Measurements from ENCODE around the gene ARHGEF4. TPM values are rescaled to one million over a fixed set of nuclear protein-coding genes. Genes with fewer than 3 reads are reported as not detected.

ARHGEF4 gene
- total and polyA plus RNA-seq, 2 experiments from 2014 or later = 26.0 to 82.2 TPM

DNA sequence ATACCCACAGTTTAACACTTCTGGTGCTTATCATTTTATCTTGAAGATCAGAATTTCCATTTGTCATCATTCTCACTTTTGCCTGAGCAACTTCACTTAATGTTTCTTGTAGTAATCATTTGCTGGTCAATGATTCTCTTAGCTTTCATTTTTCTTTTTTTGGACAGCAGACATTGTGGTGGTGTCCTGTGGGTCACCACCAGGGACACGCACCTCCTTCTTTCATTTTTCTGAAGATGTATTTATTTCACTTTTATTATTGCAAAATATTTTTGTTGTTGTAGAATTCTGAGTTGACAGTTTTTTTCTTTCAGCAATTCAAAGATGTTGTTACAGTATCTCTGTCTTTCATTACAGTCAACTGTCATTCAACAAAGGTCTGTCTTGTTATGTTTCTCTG, 172.3 kb downstream of the ARHGEF4 start:
- no peak overlapping the region for H3K4me3 ChIP-seq
- no peaks in the 10 kb centered on the region for H3K4me1 ChIP-seq (ENCODE audit: low read depth)
- TF ChIP-seq, protein P1, sequence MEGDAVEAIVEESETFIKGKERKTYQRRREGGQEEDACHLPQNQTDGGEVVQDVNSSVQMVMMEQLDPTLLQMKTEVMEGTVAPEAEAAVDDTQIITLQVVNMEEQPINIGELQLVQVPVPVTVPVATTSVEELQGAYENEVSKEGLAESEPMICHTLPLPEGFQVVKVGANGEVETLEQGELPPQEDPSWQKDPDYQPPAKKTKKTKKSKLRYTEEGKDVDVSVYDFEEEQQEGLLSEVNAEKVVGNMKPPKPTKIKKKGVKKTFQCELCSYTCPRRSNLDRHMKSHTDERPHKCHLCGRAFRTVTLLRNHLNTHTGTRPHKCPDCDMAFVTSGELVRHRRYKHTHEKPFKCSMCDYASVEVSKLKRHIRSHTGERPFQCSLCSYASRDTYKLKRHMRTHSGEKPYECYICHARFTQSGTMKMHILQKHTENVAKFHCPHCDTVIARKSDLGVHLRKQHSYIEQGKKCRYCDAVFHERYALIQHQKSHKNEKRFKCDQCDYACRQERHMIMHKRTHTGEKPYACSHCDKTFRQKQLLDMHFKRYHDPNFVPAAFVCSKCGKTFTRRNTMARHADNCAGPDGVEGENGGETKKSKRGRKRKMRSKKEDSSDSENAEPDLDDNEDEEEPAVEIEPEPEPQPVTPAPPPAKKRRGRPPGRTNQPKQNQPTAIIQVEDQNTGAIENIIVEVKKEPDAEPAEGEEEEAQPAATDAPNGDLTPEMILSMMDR (IDR thresholded peaks at IDR 0.05; ENCODE audit: low read depth, low read length) = no peak
- no peaks in the 10 kb centered on the region for H3K36me3 ChIP-seq
- H3K27me3 ChIP-seq = no peaks in the 10 kb centered on the region
- H3K27ac ChIP-seq = no peak overlapping the region
- DNase-seq (ENCODE audit: low read depth in 1 of 2, low spot score in 1 of 2) = no peak
- no peaks in the 10 kb centered on the region for H3K9me3 ChIP-seq (ENCODE audit: low read depth)

DNA sequence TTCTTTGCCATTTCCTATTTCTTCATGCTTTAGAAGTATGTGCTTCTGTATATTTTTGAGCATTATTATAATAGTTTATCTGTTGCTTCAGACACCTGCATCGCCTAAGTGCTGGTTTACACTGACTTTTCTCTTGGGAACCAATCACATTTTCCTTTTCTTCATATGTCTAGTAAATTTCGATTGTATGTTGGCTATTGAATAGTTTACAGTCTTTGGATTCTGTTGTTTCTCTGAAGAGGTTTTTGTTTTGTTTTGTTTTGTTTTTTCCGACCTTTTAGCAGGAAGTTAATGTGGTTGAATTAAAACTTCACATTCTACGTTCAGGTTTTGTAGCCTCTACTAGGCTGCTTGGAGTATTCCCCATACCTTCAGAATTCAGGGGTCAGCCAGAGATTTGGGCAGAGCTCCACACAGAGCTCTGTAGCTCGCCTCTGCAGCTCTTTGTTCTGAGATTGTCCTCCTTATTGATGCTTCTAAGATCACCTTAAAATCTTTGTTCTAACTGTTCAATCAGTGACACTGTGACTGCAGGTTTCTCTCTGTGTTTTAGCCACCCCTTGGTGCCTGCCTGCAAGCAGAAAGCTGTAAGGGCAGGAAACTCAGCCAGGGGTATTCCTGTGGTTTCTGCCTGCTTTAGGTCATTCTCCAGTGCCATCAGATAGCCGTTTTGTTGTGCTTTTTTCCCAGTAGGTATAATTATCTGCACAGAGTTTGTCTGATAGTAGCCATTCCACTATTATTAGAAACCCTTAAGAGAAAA, 173.2 kb downstream of the ARHGEF4 start:
- Histone ChIP-seq H3K9me3 (ENCODE audit: low read depth) (no peaks in the 10 kb centered on the region), H3K4me3 (no peak overlapping the region), H3K4me1 (ENCODE audit: low read depth) (no peaks in the 10 kb centered on the region), H3K27me3 (no peaks in the 10 kb centered on the region), H3K27ac (no peak overlapping the region), H3K36me3 (no peaks in the 10 kb centered on the region)
- TF ChIP-seq, protein P1 (IDR thresholded peaks at IDR 0.05; ENCODE audit: low read depth, low read length) = no peak
- no peak for DNase-seq (ENCODE audit: low read depth in 1 of 2, low spot score in 1 of 2)

DNA sequence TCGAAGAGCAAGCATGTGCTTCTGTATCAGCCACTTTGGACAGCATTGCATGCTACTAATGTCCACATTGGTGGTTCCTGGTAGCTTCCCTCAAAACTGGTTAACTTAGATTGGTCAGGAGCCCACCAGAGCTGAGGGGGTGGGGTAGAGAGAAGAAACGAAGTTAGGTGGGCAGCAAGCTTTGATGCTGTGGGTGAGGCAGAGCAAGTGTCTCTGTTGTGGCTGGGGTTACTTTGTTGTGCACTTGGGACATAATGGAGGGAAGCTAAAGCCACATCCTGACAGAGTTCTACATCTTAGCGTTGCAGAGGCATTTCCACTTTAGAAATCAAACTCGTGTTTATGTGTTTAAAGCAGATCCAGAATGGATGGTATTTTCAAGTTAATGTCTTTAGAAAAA, 173.9 kb downstream of the ARHGEF4 start:
- Histone ChIP-seq H3K27me3 (no peaks in the 10 kb centered on the region), H3K4me1 (ENCODE audit: low read depth) (no peaks in the 10 kb centered on the region), H3K27ac (no peak overlapping the region), H3K4me3 (no peak overlapping the region), H3K36me3 (no peaks in the 10 kb centered on the region), H3K9me3 (ENCODE audit: low read depth) (no peaks in the 10 kb centered on the region)
- DNase-seq (ENCODE audit: low read depth in 1 of 2, low spot score in 1 of 2) = no peak
- TF ChIP-seq, protein P1 (IDR thresholded peaks at IDR 0.05; ENCODE audit: low read depth, low read length) = no peak

- Histone ChIP-seq H3K4me3 (no peak overlapping the region), H3K9me3 (ENCODE audit: low read depth) (no peaks in the 10 kb centered on the region), H3K27ac (no peak overlapping the region), H3K4me1 (ENCODE audit: low read depth) (no peaks in the 10 kb centered on the region), H3K36me3 (no peaks in the 10 kb centered on the region), H3K27me3 (no peaks in the 10 kb centered on the region)
- TF ChIP-seq, protein P1 (IDR thresholded peaks at IDR 0.05; ENCODE audit: low read depth, low read length) = no peak
- DNase-seq (ENCODE audit: low read depth in 1 of 2, low spot score in 1 of 2) = no peak
Measured at GRCh38 chr2:131011486-131011885, 174.8 kb downstream of the ARHGEF4 start.

GRCh38 chr2:131014141-131014540, 177.4 kb downstream of the ARHGEF4 start:
- Histone ChIP-seq H3K27ac (no peak overlapping the region), H3K4me3 (no peak overlapping the region), H3K4me1 (ENCODE audit: low read depth) (no peaks in the 10 kb centered on the region), H3K36me3 (no peaks in the 10 kb centered on the region), H3K9me3 (ENCODE audit: low read depth) (no peaks in the 10 kb centered on the region), H3K27me3 (peaks cover 5% of the 10 kb centered on the region)
- no peak for DNase-seq (ENCODE audit: low read depth in 1 of 2, low spot score in 1 of 2)
- TF ChIP-seq, protein P1 (IDR thresholded peaks at IDR 0.05; ENCODE audit: low read depth, low read length) = no peak
